ENCODE data around the gene S1PR3. TPM values are rescaled to one million over a fixed set of nuclear protein-coding genes. Genes with fewer than 3 reads are reported as not detected.

Gene S1PR3
- total RNA-seq, 2 experiments from 2014 or later, result 0.06 TPM; not detected in 1

GRCh38 chr9:88990729-88991065 is 571 bp upstream of the S1PR3 start:
- no peaks in the 10 kb centered on the region for H3K9me3 Mint-ChIP-seq
- DNase-seq (no peak), ATAC-seq (ENCODE audit: low read depth) (no peak)
- H3K4me1 Mint-ChIP-seq, result peaks cover 15% of the 10 kb centered on the region
- no peak overlapping the region for H3K4me3 Mint-ChIP-seq
- POLR2A ChIA-PET, result no interaction called here
- no peaks in the 10 kb centered on the region for H3K36me3 Mint-ChIP-seq
- H3K27ac Mint-ChIP-seq, result no peak overlapping the region
- peaks cover 35% of the 10 kb centered on the region for H3K27me3 Mint-ChIP-seq

DNA sequence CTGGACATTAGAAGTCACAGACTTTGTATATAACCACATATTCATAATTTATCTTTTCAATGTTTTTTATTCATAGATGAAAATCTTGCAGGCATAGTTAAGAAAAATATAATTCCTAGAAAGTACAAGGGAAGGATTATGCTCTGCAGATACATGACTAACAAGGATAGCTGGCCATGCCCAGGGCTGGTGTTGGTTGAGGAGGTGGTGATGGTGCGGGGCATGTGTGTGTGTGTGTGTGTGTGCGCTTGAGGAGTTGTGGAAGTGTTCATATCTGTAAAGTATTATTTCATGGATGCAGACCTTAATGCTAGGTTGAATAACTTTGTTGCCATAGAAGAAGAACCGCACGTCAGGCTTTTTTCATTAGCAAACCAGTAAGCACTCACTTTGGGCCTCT is 1.3 kb downstream of the S1PR3 start:
- Mint-ChIP-seq H3K4me3 (no peak overlapping the region), H3K27me3 (peaks cover 35% of the 10 kb centered on the region), H3K9me3 (no peaks in the 10 kb centered on the region), H3K4me1 (peaks cover 15% of the 10 kb centered on the region), H3K36me3 (no peaks in the 10 kb centered on the region), H3K27ac (no peak overlapping the region)
- ATAC-seq (ENCODE audit: low read depth), result no peak
- POLR2A ChIA-PET, result no interaction called here
- no peak for DNase-seq

DNA sequence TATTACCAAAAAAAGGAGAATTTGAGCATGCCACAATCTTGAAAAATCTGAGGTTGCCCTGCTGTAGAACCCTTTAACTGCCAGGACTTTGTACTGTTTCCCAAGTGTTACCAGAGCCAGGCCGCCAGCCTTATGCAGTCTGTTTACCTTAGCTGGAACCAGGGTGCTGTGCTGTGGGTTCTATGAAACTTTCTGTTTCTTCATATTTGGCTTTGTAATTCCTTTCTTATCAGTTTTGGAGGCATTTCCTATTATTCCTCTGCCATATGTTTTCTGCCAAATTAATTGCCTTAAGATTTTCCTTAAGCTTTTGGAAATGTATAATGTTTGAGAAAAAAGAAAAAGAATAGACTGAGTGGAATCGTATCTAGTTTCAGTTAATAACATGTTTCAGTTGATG is 2.1 kb downstream of the S1PR3 start:
- H3K4me3 Mint-ChIP-seq, result no peak overlapping the region
- ATAC-seq (ENCODE audit: low read depth) (no peak), DNase-seq (no peak)
- POLR2A ChIA-PET, result no interaction called here
- no peaks in the 10 kb centered on the region for H3K36me3 Mint-ChIP-seq
- no peak overlapping the region for H3K27ac Mint-ChIP-seq
- peaks cover 15% of the 10 kb centered on the region for H3K4me1 Mint-ChIP-seq
- H3K9me3 Mint-ChIP-seq, result no peaks in the 10 kb centered on the region
- H3K27me3 Mint-ChIP-seq, result peaks cover 34% of the 10 kb centered on the region

- peaks cover 30% of the 10 kb centered on the region for H3K27me3 Mint-ChIP-seq
- no peaks in the 10 kb centered on the region for H3K36me3 Mint-ChIP-seq
- no peak for ATAC-seq (ENCODE audit: low read depth)
- peaks cover 13% of the 10 kb centered on the region for H3K4me1 Mint-ChIP-seq
- H3K4me3 Mint-ChIP-seq, result no peak overlapping the region
- POLR2A ChIA-PET, result no interaction called here
- DNase-seq, result no peak
- no peak overlapping the region for H3K27ac Mint-ChIP-seq
- H3K9me3 Mint-ChIP-seq, result no peaks in the 10 kb centered on the region
Observed at GRCh38 chr9:88993871-88994460, 2.7 kb downstream of the S1PR3 start.

DNA sequence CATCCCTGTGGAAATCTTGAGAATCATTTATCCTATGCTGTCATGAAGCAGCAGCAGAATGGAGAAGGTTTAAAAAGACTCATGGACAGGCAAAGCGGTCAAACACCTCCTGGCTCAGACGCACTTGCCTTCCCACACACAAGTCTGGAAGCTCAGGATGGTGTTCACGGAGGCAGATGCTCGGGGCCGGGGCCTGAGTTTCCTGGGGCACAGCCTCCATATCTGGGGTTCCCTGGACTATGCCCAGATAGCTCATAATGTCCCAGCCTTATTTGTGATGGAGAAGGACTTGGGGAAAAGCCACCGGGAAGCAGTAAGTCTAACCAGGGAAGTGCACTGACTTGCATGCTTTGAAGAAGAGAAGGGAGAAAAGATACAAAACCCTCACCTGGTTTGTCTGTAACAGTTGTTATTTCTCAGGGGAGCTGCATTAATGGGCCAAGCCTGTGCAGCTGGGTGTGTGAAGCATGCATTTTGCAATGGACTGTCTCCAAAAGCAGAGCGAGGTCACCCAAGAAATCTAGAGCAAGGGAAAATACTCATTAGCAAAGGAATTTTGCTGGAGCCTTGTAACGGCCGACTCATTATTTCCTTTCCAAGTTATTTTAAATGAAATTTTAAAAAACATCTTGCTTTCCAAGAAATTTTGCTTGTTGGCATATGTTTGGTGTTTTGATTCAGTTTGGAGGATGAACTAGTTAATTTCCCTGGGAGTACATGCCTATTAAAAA is 3.4 kb downstream of the S1PR3 start:
- no peak overlapping the region for H3K27ac Mint-ChIP-seq

DNA sequence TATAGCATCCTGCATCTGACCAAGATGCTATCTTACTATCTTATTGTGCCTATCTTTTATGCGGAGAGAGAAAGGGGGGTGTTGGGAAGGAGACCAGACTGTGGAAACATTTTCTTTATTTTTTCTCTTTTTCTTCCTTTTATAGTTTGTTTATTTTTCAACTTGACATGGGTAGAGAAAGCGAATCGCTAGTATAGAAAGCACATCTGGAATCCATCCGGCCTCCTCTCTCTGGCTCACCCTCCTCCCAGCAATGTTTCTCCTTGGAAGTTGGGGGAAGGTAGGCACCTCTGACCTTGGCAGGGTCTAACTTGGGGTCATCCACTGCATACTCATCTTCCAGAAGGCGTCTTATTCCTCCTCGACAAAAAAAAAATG is 3.9 kb downstream of the S1PR3 start:
- Mint-ChIP-seq H3K36me3 (no peaks in the 10 kb centered on the region), H3K4me1 (peaks cover 4% of the 10 kb centered on the region), H3K4me3 (no peak overlapping the region), H3K27me3 (peaks cover 27% of the 10 kb centered on the region), H3K9me3 (no peaks in the 10 kb centered on the region), H3K27ac (no peak overlapping the region)
- ATAC-seq (ENCODE audit: low read depth) (no peak), DNase-seq (no peak)
- POLR2A ChIA-PET, result no interaction called here

More for the DNA sequence above, 3.4 kb downstream of the S1PR3 start:
- H3K9me3 Mint-ChIP-seq, result no peaks in the 10 kb centered on the region
- DNase-seq, result no peak
- POLR2A ChIA-PET, result no interaction called here
- no peaks in the 10 kb centered on the region for H3K36me3 Mint-ChIP-seq
- H3K4me3 Mint-ChIP-seq, result no peak overlapping the region
- ATAC-seq (ENCODE audit: low read depth), result no peak
- H3K27me3 Mint-ChIP-seq, result peaks cover 30% of the 10 kb centered on the region
- H3K4me1 Mint-ChIP-seq, result peaks cover 6% of the 10 kb centered on the region

- ATAC-seq (ENCODE audit: low read depth) (no peak), DNase-seq (no peak)
- Mint-ChIP-seq H3K4me3 (no peak overlapping the region), H3K36me3 (no peaks in the 10 kb centered on the region), H3K4me1 (peaks cover 4% of the 10 kb centered on the region), H3K27me3 (peaks cover 29% of the 10 kb centered on the region), H3K27ac (no peak overlapping the region), H3K9me3 (no peaks in the 10 kb centered on the region)
- POLR2A ChIA-PET, result no interaction called here
Observed at GRCh38 chr9:88995627-88996026, 4.4 kb downstream of the S1PR3 start.

DNA sequence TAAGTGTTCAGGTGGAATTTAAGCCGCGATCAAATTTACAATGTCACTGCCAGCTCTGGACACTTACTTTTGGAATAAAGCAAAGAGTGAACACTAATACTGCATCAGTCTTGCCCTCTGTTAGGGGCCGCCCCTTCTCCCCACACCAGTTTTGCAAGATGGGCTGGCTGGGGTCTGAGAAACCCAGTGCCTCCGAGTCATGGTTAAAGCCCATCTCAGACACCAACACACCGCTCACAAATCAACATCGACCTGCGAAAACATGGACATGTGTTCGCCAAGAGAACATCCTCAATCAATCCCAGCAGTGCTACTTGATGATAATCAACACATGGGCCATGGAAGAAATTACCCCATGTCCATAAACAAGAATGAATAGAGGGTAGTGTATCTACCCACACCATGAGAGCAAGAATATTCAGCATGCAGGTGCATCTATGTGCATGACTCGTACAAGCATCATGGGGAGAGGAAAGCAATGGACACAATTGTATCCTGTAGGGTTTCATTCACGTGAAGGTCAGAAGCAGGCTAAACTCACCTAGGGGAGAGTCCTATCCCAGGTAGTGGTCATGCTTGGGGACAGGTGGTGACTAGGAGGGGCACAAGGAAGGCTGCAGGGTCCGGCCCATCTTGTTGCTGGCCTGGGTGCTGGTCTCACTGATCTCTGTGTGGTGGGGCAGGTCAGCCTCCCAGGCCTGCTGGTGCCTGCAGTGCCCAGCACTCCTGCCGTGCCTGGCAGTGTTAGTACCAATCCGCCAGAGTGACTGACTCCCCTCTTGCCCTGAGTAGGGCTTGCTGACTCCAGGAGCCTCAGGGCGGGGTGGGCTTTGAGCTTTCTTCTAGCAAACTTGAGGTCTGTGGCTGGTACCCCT is 5.0 kb downstream of the S1PR3 start:
- ATAC-seq (ENCODE audit: low read depth), result no peak

DNA sequence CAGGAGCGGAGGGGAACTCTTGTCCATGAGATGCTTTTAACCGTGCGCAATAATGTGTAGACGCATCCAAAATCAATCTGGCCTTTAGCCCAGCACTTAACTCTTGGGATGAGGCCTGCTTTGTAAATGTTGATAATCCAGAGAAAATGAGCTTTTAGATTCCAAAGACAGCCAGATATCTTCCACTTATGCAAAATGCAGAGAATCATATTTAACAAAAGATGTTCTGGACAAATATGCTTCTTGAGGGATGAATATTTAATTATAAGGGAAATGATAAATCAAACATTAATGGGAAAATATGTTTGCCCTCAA is 5.6 kb downstream of the S1PR3 start:
- Mint-ChIP-seq H3K36me3 (no peaks in the 10 kb centered on the region), H3K4me3 (no peak overlapping the region), H3K27me3 (peaks cover 27% of the 10 kb centered on the region), H3K27ac (no peak overlapping the region), H3K4me1 (peaks cover 5% of the 10 kb centered on the region), H3K9me3 (no peaks in the 10 kb centered on the region)
- no peak for ATAC-seq (ENCODE audit: low read depth)
- POLR2A ChIA-PET, result no interaction called here
- DNase-seq, result no peak

More for the DNA sequence above, 5.0 kb downstream of the S1PR3 start:
- Mint-ChIP-seq H3K4me3 (no peak overlapping the region), H3K27me3 (peaks cover 29% of the 10 kb centered on the region), H3K9me3 (no peaks in the 10 kb centered on the region), H3K4me1 (peaks cover 8% of the 10 kb centered on the region), H3K27ac (no peak overlapping the region), H3K36me3 (no peaks in the 10 kb centered on the region)
- DNase-seq, result no peak
- POLR2A ChIA-PET, result no interaction called here

GRCh38 chr9:88997646-88998045 is 6.4 kb downstream of the S1PR3 start:
- no peak overlapping the region for H3K27ac Mint-ChIP-seq
- no peaks in the 10 kb centered on the region for H3K9me3 Mint-ChIP-seq
- no peak for DNase-seq
- H3K4me1 Mint-ChIP-seq, result peaks cover 3% of the 10 kb centered on the region
- peaks cover 26% of the 10 kb centered on the region for H3K27me3 Mint-ChIP-seq
- no peak overlapping the region for H3K4me3 Mint-ChIP-seq
- H3K36me3 Mint-ChIP-seq, result no peaks in the 10 kb centered on the region
- POLR2A ChIA-PET, result no interaction called here
- ATAC-seq (ENCODE audit: low read depth), result no peak

- H3K27ac Mint-ChIP-seq, result no peak overlapping the region
- POLR2A ChIA-PET, result no interaction called here
- peaks cover 3% of the 10 kb centered on the region for H3K4me1 Mint-ChIP-seq
- H3K4me3 Mint-ChIP-seq, result no peak overlapping the region
- ATAC-seq (ENCODE audit: low read depth) (no peak), DNase-seq (no peak)
- H3K9me3 Mint-ChIP-seq, result no peaks in the 10 kb centered on the region
- H3K27me3 Mint-ChIP-seq, result peaks cover 26% of the 10 kb centered on the region
- no peaks in the 10 kb centered on the region for H3K36me3 Mint-ChIP-seq
Observed at GRCh38 chr9:88998503-88998902, 7.2 kb downstream of the S1PR3 start.

GRCh38 chr9:88998911-88999310 is 7.6 kb downstream of the S1PR3 start:
- Mint-ChIP-seq H3K4me3 (no peak overlapping the region), H3K4me1 (peaks cover 3% of the 10 kb centered on the region), H3K9me3 (no peaks in the 10 kb centered on the region), H3K36me3 (no peaks in the 10 kb centered on the region), H3K27me3 (peaks cover 27% of the 10 kb centered on the region), H3K27ac (no peak overlapping the region)
- DNase-seq (no peak), ATAC-seq (ENCODE audit: low read depth) (no peak)
- POLR2A ChIA-PET, result no interaction called here

DNA sequence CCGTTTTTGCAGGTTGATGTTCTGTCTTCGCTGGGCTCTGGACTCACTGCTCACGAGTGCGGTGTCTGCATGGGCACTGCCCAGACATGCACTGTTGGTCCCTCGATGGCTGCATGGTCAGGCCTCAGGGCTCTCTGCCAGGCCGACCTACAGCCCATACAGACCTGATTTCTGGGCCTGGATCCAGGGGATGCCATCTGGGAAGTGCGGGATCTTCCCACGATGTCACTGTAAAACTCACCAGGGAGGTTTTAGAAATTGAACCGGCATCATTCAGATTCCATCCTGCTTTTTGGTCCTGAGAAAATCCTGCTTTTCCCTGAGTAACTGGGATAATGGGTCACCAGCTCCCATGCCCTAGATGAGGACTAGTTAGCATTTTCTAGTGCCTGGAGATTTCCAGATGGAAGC is 9.1 kb downstream of the S1PR3 start:
- Mint-ChIP-seq H3K4me3 (no peak overlapping the region), H3K27ac (no peak overlapping the region), H3K4me1 (peaks cover 3% of the 10 kb centered on the region), H3K9me3 (no peaks in the 10 kb centered on the region), H3K27me3 (peaks cover 29% of the 10 kb centered on the region), H3K36me3 (no peaks in the 10 kb centered on the region)
- POLR2A ChIA-PET, result no interaction called here
- ATAC-seq (ENCODE audit: low read depth), result no peak
- DNase-seq, result no peak
